DOHH2 (cell line): Measurements from ENCODE around the gene NUSAP1.

Source experiments
- EZH2phosphoT487 ChIP-seq: fragments of 200-600 bp; sonication (generic); IDR thresholded peaks from 2 replicates; pipeline ENCODE4 v1.6.1; 2017; ENCODE audit warnings: borderline replicate concordance, mild to moderate bottlenecking, antibody characterized with exemption, low read length, moderate library complexity, mixed read lengths
- TF ChIP-seq, protein P1 (sequence below): fragments of 200-600 bp; sonication (generic); IDR thresholded peaks from one replicate; pipeline ENCODE4 v1.5.1; 2014; ENCODE audit warnings: antibody characterized with exemption, mild to moderate bottlenecking, low read depth, low read length; ENCODE audit not compliant: poor library complexity, severe bottlenecking

DNA sequence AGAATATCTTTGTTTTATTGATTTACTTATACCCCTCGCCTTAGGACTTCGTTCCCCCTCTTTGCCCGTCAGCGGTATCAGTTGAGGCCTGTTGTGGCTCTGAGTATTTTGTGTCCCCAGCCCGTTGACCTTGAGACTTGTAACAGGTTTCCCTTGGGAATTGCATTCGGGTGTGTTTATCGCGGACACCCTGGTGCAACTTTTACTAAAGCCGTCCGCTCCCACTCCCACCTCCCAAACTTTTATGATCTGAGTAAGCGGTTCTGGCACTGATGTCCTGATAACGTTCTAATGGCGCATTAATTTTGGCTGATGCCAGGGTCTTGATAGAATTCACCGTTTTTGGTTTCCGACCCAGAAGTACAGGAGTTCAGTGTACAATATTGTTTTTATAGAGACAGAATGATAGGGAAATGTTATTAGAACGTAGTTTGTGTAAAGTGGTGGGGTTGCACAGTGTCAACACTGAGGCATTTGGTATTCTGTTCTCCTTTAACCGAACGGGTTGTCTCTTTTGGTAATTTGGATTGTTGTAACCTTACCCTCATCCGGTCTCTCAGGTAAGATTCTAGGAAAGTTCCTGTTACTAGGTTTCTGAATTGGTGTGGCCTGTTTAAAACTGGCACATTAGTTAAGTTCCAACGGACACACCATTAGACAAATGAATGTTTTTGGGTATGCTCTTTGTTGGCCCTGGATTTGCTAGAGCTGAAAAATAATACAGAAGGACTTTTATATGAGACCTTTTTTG, 48.1 kb upstream of the NUSAP1 start:
- TF ChIP-seq, protein P1, sequence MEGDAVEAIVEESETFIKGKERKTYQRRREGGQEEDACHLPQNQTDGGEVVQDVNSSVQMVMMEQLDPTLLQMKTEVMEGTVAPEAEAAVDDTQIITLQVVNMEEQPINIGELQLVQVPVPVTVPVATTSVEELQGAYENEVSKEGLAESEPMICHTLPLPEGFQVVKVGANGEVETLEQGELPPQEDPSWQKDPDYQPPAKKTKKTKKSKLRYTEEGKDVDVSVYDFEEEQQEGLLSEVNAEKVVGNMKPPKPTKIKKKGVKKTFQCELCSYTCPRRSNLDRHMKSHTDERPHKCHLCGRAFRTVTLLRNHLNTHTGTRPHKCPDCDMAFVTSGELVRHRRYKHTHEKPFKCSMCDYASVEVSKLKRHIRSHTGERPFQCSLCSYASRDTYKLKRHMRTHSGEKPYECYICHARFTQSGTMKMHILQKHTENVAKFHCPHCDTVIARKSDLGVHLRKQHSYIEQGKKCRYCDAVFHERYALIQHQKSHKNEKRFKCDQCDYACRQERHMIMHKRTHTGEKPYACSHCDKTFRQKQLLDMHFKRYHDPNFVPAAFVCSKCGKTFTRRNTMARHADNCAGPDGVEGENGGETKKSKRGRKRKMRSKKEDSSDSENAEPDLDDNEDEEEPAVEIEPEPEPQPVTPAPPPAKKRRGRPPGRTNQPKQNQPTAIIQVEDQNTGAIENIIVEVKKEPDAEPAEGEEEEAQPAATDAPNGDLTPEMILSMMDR = no peak
- TF ChIP-seq EZH2phosphoT487 = no peak
